ENCODE measurements around the gene AIMP1.

DNA sequence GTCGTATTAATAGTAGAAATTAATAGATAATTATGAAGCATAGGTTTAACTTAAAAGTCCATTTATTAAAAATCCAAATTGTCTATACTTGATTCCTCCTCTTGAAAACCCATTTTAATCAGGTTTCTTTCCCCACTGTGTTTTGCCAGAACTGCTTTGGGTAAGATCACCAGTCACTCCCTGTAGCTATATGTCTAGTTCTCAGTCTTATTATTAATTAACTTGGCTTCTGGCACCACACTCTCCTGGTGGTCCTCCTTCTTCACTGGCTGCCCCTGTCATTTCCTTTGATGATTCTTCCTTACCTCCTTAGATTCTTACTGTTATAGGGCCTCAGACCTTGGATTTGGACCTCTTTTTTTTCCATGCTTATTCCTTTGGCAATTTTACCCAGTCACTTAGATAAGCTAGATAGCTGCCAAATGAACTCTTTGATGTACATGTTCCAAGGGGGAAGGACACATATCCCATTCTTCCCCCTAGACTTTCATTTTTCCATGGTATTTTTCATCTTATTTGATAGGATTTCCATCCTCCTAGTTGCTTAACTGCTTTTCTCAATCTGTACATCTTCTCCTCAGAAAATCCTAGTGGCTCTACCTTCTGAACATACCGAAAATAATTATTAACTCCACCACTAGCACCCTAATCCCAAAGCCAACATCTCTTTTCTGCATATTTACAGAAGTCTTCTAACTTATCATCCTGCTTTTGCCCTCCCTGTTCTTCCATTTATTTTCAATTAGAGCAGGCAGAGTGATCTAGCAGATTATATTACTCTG, 27.7 kb downstream of the AIMP1 start:
- TF ChIP-seq, protein P1, sequence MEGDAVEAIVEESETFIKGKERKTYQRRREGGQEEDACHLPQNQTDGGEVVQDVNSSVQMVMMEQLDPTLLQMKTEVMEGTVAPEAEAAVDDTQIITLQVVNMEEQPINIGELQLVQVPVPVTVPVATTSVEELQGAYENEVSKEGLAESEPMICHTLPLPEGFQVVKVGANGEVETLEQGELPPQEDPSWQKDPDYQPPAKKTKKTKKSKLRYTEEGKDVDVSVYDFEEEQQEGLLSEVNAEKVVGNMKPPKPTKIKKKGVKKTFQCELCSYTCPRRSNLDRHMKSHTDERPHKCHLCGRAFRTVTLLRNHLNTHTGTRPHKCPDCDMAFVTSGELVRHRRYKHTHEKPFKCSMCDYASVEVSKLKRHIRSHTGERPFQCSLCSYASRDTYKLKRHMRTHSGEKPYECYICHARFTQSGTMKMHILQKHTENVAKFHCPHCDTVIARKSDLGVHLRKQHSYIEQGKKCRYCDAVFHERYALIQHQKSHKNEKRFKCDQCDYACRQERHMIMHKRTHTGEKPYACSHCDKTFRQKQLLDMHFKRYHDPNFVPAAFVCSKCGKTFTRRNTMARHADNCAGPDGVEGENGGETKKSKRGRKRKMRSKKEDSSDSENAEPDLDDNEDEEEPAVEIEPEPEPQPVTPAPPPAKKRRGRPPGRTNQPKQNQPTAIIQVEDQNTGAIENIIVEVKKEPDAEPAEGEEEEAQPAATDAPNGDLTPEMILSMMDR (IDR thresholded peaks at IDR 0.05; ENCODE audit: insufficient read depth, low read length), result no peak
- no peak for TF ChIP-seq POLR2AphosphoS5 (IDR thresholded peaks at IDR 0.05; ENCODE audit: low read depth)
